Liver (tissue), 3 donors: ENCODE results near the gene WFDC2.

ENCODE experiments used
- CTCF ChIP-seq: fragments of 150-350 bp; IDR thresholded peaks from 2 replicates; pipeline ENCODE4 v1.5.1; 2017; ENCODE audit warnings: improper control_type of control experiment, low read depth, low read length; ENCODE audit not compliant: missing input control
- GABPA ChIP-seq, 2 donors: IDR thresholded peaks in 1 of 2; conservative IDR thresholded peaks in 1 of 2; 2 replicates each; pipeline ENCODE4 v1.6.1; 2016; ENCODE audit warnings: antibody characterized with exemption in 2 of 2, mild to moderate bottlenecking in 1 of 2, moderate library complexity in 1 of 2
- JUND ChIP-seq, 2 donors: IDR thresholded peaks; 2 replicates each; pipeline ENCODE4 v1.6.1; 2016; ENCODE audit warnings: antibody characterized with exemption in 2 of 2
- RAD21 ChIP-seq, 2 donors: IDR thresholded peaks; 2 replicates each; pipeline ENCODE4 v1.6.1; 2016; ENCODE audit warnings: antibody characterized with exemption in 2 of 2, mild to moderate bottlenecking in 2 of 2
- REST ChIP-seq: IDR thresholded peaks from 2 replicates; pipeline ENCODE4 v1.6.1; 2016; ENCODE audit warnings: antibody characterized with exemption, mild to moderate bottlenecking
- donor health status: healthy.
- donor health status: healthy.

- TF ChIP-seq JUND (IDR thresholded peaks at IDR 0.05): no peak
- TF ChIP-seq CTCF: no peak
- TF ChIP-seq RAD21 (IDR thresholded peaks at IDR 0.05): no peak
- no peak for TF ChIP-seq REST
- TF ChIP-seq GABPA (IDR thresholded peaks at IDR 0.05 in 1 of 2, conservative IDR thresholded peaks at IDR 0.05 in 1 of 2): no peak
Measured at GRCh38 chr20:45527294-45527693, 57.7 kb downstream of the WFDC2 start.
